Measurements from ENCODE around the gene RNF167.

DNA sequence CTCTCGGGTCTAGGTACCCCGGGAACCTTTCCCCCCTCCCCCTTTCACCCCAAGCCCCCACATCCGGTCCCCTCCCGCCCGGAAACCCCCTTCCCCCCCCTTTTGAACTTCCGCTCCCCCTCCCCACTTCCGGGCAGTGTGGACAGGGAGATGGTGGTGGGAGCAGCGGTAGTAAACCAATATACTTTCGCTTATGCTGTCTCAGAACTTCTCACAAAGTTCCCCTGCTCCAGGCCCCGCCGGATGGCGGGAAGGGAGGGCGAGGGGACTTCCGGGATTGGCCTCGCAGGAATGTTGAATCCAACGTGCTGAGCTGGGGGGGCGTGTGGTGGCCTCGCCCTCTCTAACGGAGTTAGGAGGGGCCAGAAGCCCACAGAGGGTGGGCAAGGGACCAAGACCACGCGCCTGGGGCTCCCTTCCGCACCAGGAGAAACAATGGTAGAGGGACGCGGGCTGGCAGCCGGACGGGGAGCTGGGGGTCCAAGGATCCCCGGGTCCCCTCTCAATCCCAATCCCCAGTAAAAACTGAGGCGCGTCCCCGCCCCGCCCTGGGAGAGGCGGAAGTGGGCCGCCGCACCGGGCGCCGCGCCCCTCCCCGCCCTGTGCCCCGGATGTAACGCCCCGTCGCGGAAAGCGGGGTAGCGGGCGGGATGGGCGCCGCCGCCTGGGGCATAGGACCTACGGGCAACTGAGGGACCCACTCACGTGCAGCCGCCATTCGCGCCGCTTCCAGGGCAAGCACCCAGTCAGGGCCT lies 7.5 kb downstream of the RNF167 start:
- TF ChIP-seq POLR2A (IDR thresholded peaks at IDR 0.05), result no peak
- TF ChIP-seq, protein P1, sequence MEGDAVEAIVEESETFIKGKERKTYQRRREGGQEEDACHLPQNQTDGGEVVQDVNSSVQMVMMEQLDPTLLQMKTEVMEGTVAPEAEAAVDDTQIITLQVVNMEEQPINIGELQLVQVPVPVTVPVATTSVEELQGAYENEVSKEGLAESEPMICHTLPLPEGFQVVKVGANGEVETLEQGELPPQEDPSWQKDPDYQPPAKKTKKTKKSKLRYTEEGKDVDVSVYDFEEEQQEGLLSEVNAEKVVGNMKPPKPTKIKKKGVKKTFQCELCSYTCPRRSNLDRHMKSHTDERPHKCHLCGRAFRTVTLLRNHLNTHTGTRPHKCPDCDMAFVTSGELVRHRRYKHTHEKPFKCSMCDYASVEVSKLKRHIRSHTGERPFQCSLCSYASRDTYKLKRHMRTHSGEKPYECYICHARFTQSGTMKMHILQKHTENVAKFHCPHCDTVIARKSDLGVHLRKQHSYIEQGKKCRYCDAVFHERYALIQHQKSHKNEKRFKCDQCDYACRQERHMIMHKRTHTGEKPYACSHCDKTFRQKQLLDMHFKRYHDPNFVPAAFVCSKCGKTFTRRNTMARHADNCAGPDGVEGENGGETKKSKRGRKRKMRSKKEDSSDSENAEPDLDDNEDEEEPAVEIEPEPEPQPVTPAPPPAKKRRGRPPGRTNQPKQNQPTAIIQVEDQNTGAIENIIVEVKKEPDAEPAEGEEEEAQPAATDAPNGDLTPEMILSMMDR (IDR thresholded peaks at IDR 0.05), result no peak
